Measurements from ENCODE around the gene ZNF260. TPM values are rescaled to one million over a fixed set of nuclear protein-coding genes. Genes with fewer than 3 reads are reported as not detected.

Gene ZNF260
- total and polyA plus RNA-seq, 3 donors from 2014 or later = 5.7 to 15.4 (median 14.2) TPM

GRCh38 chr19:36528921-36529518, 949 bp upstream of the ZNF260 start:
- Histone ChIP-seq H3K4me3 (peak overlapping the region; percentile 66 to 68), H3K27me3 (no peaks in the 10 kb centered on the region), H3K27ac (peak overlapping the region; percentile 90 to 93), H3K36me3 (ENCODE audit: low read depth, missing control alignments) (no peaks in the 10 kb centered on the region), H3K9me3 (no peaks in the 10 kb centered on the region), H3K4me1 (peaks cover 10% of the 10 kb centered on the region)
- peak; percentile 17 for DNase-seq
- intact Hi-C loops (cut with DNase I; ENCODE audit: low total_unique reads) = no loop called here
- 6 to 8% methylated on average over 11 to 12 of the region's 12 CpGs for WGBS, 2 donors
- TF ChIP-seq, protein P1, sequence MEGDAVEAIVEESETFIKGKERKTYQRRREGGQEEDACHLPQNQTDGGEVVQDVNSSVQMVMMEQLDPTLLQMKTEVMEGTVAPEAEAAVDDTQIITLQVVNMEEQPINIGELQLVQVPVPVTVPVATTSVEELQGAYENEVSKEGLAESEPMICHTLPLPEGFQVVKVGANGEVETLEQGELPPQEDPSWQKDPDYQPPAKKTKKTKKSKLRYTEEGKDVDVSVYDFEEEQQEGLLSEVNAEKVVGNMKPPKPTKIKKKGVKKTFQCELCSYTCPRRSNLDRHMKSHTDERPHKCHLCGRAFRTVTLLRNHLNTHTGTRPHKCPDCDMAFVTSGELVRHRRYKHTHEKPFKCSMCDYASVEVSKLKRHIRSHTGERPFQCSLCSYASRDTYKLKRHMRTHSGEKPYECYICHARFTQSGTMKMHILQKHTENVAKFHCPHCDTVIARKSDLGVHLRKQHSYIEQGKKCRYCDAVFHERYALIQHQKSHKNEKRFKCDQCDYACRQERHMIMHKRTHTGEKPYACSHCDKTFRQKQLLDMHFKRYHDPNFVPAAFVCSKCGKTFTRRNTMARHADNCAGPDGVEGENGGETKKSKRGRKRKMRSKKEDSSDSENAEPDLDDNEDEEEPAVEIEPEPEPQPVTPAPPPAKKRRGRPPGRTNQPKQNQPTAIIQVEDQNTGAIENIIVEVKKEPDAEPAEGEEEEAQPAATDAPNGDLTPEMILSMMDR (IDR thresholded peaks at IDR 0.05) = no peak
- no peak for TF ChIP-seq POLR2A (IDR thresholded peaks at IDR 0.05)

- WGBS, 2 donors = 0 to 1% methylated on average over 11 to 13 of the region's 13 CpGs
- Histone ChIP-seq H3K27me3 (no peaks in the 10 kb centered on the region), H3K9me3 (no peaks in the 10 kb centered on the region), H3K4me1 (peaks cover 10% of the 10 kb centered on the region), H3K36me3 (ENCODE audit: low read depth, missing control alignments) (no peaks in the 10 kb centered on the region), H3K4me3 (peak overlapping the region; percentile 66 to 68), H3K27ac (peak overlapping the region; percentile 90 to 93)
- intact Hi-C loops (cut with DNase I; ENCODE audit: low total_unique reads) = no loop called here
- DNase-seq = no peak
- TF ChIP-seq POLR2A (IDR thresholded peaks at IDR 0.05) = no peak
- TF ChIP-seq, protein P1 (IDR thresholded peaks at IDR 0.05) = no peak
Observed at GRCh38 chr19:36527873-36528193, 238 bp downstream of the ZNF260 start.

- Histone ChIP-seq H3K36me3 (ENCODE audit: low read depth, missing control alignments) (no peaks in the 10 kb centered on the region), H3K27ac (no peak overlapping the region), H3K4me3 (peak overlapping the region; percentile 66 to 68), H3K4me1 (peaks cover 10% of the 10 kb centered on the region), H3K9me3 (no peaks in the 10 kb centered on the region), H3K27me3 (no peaks in the 10 kb centered on the region)
- TF ChIP-seq POLR2A (IDR thresholded peaks at IDR 0.05) = no peak
- TF ChIP-seq, protein P1 (IDR thresholded peaks at IDR 0.05) = no peak
- DNase-seq = no peak
- intact Hi-C loops (cut with DNase I; ENCODE audit: low total_unique reads) = no loop called here
- WGBS, 2 donors = 6 to 10% methylated on average over 5 of the region's 5 CpGs
Observed at GRCh38 chr19:36527341-36527740, 730 bp downstream of the ZNF260 start.

DNA sequence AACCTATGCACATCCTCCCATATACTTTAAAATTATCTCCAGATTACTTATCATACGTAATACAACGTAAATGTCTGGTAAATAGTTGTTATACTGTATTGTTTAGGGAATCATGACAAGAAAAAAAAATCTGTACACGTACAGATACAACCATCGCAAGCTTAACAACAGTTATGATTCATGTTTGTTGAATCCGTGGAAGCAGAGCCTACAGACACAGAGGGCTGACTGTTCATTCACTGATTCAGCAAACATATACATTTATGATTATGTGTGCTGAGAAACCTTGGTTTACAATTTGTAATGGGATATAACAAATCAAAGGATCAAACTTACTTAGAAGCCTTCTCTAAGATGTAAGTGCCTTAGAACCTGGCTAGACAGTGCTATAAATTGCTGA, 1.5 kb downstream of the ZNF260 start:
- WGBS, 2 donors = 76 to 78% methylated on average over 5 of the region's 5 CpGs
- H3K4me1 ChIP-seq = peaks cover 10% of the 10 kb centered on the region
- intact Hi-C loops (cut with DNase I; ENCODE audit: low total_unique reads) = no loop called here
- H3K27ac ChIP-seq = no peak overlapping the region
- no peak for DNase-seq
- no peak for TF ChIP-seq POLR2A (IDR thresholded peaks at IDR 0.05)
- TF ChIP-seq, protein P1 (IDR thresholded peaks at IDR 0.05) = no peak
- H3K27me3 ChIP-seq = no peaks in the 10 kb centered on the region
- no peak overlapping the region for H3K4me3 ChIP-seq
- H3K36me3 ChIP-seq (ENCODE audit: low read depth, missing control alignments) = no peaks in the 10 kb centered on the region
- H3K9me3 ChIP-seq = no peaks in the 10 kb centered on the region

- DNase-seq = no peak
- Histone ChIP-seq H3K27ac (no peak overlapping the region), H3K27me3 (no peaks in the 10 kb centered on the region), H3K36me3 (ENCODE audit: low read depth, missing control alignments) (no peaks in the 10 kb centered on the region), H3K4me3 (no peak overlapping the region), H3K4me1 (peaks cover 10% of the 10 kb centered on the region), H3K9me3 (no peaks in the 10 kb centered on the region)
- TF ChIP-seq, protein P1 (IDR thresholded peaks at IDR 0.05) = no peak
- no peak for TF ChIP-seq POLR2A (IDR thresholded peaks at IDR 0.05)
- intact Hi-C loops (cut with DNase I; ENCODE audit: low total_unique reads) = no loop called here
- WGBS, 2 donors = 94 to 98% methylated on average over 4 of the region's 4 CpGs
Observed at GRCh38 chr19:36524617-36525016, 3.5 kb downstream of the ZNF260 start.

All from testis (tissue), 3 donors.